ENCODE measurements around the gene SETD5. TPM values are rescaled to one million over a fixed set of nuclear protein-coding genes. Genes with fewer than 3 reads are reported as not detected.
A peak's percentile ranks its signal among the peaks of the same experiment; 100 is the strongest.

The SETD5 gene
- total RNA-seq, 2 donors from 2014 or later, result 89.1 to 91.3 TPM

DNA sequence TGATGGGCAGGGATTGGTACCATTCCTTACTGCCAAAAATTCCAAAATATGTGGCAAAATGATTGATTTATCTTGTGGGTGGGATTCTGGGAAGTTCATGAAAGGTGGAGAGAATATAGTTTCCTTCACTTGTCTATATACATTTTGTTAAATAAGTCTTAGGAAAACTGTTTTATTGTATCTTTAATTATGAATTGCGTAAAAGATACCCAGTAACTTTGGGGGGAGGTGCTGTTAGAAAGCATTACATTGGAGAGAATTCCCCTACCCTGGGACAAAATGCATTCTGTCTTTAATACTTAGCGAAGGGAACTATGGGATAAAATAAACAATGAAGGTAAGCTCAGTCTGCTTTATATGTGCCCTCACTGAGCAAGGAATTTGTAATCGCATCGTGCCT is 4.6 kb downstream of the SETD5 start:
- Histone ChIP-seq H3K4me3 (no peak overlapping the region), H3K4me1 (peaks cover 31% of the 10 kb centered on the region), H3K27ac (peak overlapping the region; percentile 10), H3K9me3 (no peaks in the 10 kb centered on the region), H3K9ac (ENCODE audit: low read depth in 2 of 2, low read length in 2 of 2) (peak overlapping the region in 1 of 2 donors; percentile 51), H3K27me3 (no peaks in the 10 kb centered on the region), H3K36me3 (no peaks in the 10 kb centered on the region)
- no peak for DNase-seq
- intact Hi-C loops (cut with DNase I), result no loop called here
- TF ChIP-seq, protein P1, sequence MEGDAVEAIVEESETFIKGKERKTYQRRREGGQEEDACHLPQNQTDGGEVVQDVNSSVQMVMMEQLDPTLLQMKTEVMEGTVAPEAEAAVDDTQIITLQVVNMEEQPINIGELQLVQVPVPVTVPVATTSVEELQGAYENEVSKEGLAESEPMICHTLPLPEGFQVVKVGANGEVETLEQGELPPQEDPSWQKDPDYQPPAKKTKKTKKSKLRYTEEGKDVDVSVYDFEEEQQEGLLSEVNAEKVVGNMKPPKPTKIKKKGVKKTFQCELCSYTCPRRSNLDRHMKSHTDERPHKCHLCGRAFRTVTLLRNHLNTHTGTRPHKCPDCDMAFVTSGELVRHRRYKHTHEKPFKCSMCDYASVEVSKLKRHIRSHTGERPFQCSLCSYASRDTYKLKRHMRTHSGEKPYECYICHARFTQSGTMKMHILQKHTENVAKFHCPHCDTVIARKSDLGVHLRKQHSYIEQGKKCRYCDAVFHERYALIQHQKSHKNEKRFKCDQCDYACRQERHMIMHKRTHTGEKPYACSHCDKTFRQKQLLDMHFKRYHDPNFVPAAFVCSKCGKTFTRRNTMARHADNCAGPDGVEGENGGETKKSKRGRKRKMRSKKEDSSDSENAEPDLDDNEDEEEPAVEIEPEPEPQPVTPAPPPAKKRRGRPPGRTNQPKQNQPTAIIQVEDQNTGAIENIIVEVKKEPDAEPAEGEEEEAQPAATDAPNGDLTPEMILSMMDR (IDR thresholded peaks at IDR 0.05), result no peak

DNA sequence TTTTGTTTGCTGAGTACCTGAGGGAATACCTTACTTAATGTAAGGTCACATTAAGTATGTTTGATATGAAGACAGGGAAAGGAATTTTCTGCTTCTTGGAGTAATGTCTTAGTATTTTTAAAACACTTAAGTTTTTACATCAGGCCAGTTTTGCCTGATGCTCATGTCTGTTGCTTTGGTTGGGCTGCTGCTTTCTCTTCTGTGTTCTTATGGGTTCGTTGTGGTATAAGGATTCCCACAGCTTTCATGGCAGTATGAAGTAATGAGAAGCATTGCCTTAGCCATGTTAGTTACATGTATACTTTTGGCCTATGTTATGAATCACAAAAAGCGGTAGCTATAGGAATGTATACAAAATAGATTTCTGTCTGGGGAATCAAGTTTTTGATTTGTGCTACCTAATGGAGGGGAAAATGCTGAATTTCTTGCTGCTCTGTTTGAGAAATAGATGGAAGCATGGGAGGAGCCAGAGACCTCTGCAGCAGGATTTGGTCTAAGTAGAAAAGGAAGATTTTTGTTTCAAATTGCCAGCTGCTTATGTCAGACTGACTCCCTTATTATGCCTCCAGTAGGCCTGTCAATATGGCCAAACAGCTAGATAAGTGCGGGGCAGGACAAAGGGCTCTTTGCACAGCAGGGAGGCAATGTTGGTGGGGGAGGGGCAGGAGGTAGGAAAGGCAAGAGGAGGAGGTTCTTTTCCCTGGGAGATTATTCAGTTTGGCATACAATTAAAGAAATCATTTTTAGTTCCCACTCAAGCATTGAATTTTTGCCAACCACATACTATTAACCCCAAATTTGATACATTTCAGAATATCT is 5.2 kb downstream of the SETD5 start:
- peak overlapping the region in 1 of 2 donors; percentile 51 for H3K9ac ChIP-seq (ENCODE audit: low read depth in 2 of 2, low read length in 2 of 2)
- no peaks in the 10 kb centered on the region for H3K36me3 ChIP-seq
- H3K27ac ChIP-seq, result peak overlapping the region; percentile 10
- H3K9me3 ChIP-seq, result no peaks in the 10 kb centered on the region
- intact Hi-C loops (cut with DNase I), result no loop called here
- TF ChIP-seq, protein P1 (IDR thresholded peaks at IDR 0.05), result no peak
- H3K4me3 ChIP-seq, result no peak overlapping the region
- H3K4me1 ChIP-seq, result peaks cover 31% of the 10 kb centered on the region
- H3K27me3 ChIP-seq, result no peaks in the 10 kb centered on the region
- peak; percentile 86 for DNase-seq

DNA sequence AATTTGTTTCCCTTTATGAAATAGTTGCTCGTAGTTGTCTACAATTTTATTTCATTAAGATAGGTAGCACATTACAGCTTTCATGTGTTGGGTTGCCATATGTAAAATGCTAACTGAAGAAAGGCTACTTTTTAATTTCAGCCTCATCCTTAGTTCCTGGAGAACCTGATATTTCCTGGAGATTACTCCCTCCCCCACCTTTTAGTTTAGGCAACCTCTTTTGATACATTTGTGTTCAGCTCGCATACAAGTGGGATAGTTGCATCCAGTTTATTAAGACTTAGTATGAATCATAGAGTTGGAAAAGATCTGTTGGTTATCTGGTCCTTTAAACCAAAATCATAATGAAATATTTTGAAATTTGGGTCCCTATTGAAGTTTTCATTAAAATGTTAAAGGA is 6.0 kb downstream of the SETD5 start:
- Histone ChIP-seq H3K9me3 (no peaks in the 10 kb centered on the region), H3K36me3 (no peaks in the 10 kb centered on the region), H3K27ac (no peak overlapping the region), H3K9ac (ENCODE audit: low read depth in 2 of 2, low read length in 2 of 2) (no peak overlapping the region), H3K4me1 (peaks cover 31% of the 10 kb centered on the region), H3K4me3 (no peak overlapping the region), H3K27me3 (no peaks in the 10 kb centered on the region)
- TF ChIP-seq, protein P1 (IDR thresholded peaks at IDR 0.05), result no peak
- intact Hi-C loops (cut with DNase I), result no loop called here
- DNase-seq, result no peak

DNA sequence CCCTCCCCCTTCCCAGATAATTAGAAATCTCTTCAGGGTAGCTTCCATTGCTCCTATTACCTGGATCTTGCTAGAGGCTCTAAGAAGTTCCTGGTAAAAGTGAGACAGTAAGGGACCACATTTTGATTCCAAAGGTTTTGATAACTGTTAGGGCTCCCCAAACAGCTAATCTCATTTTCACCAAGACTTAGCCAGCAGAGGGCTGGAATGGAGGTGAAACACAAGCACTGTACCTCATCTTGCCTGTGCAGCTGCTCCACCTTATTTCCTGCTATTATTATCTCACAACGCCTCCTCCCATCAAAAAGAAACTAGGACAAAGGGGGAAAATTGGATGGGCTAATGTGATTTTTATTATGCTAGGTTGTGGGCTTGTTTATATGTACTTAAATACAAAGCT is 7.3 kb downstream of the SETD5 start:
- intact Hi-C loops (cut with DNase I), result no loop called here
- H3K27me3 ChIP-seq, result no peaks in the 10 kb centered on the region
- DNase-seq, result no peak
- TF ChIP-seq, protein P1 (IDR thresholded peaks at IDR 0.05), result no peak
- no peaks in the 10 kb centered on the region for H3K36me3 ChIP-seq
- H3K27ac ChIP-seq, result no peak overlapping the region
- H3K4me1 ChIP-seq, result peaks cover 31% of the 10 kb centered on the region
- H3K9ac ChIP-seq (ENCODE audit: low read depth in 2 of 2, low read length in 2 of 2), result no peak overlapping the region
- H3K4me3 ChIP-seq, result no peak overlapping the region
- H3K9me3 ChIP-seq, result no peaks in the 10 kb centered on the region

DNA sequence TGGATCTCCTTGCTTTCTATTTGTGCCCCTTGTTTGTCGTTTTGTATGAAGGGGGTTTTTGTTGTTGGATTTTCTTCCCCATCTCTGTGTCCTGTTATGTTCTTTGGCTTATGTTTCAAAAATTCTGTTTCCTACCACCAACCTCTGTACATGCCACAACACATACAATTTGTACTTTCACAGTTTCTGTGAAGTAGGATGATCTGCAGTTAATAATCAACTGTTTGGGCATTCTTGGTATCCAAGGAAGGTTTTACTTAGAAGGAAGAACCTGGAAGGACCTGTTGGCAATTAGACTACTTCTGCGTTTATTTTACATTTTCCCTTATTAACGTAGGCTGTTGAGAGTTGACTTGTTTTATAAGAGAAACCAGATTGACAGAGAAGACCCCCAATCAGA is 8.3 kb downstream of the SETD5 start:
- Histone ChIP-seq H3K9me3 (no peaks in the 10 kb centered on the region), H3K27me3 (no peaks in the 10 kb centered on the region), H3K36me3 (no peaks in the 10 kb centered on the region), H3K27ac (no peak overlapping the region), H3K4me1 (peaks cover 27% of the 10 kb centered on the region), H3K4me3 (no peak overlapping the region), H3K9ac (ENCODE audit: low read depth in 2 of 2, low read length in 2 of 2) (no peak overlapping the region)
- intact Hi-C loops (cut with DNase I), result no loop called here
- DNase-seq, result no peak
- TF ChIP-seq, protein P1 (IDR thresholded peaks at IDR 0.05), result no peak
